CD4-positive, alpha-beta T cell treated with Interleukin-21 for 1 hour (primary cell): Measurements from ENCODE around the gene ARL6IP6.
"Not testable (repeated sequence)": the region's sequence is repeated elsewhere in the genome, so short reads cannot be mapped to it uniquely, and the experiment has no call there.

Source experiments
- DNase-seq: peaks from one replicate; pipeline ENCODE4 v3.0.0-alpha.2; 2020

The ARL6IP6 gene

GRCh38 chr2:152718076-152718908, at the start of gene ARL6IP6:
ARL6IP6 (plus strand) TSS chr2:152718620; CDS start chr2:152718625, 5 bp downstream.
- DNase-seq = peak; percentile 94

GRCh38 chr2:152674334-152674733, 44.1 kb upstream of the ARL6IP6 start:
- DNase-seq = no peak

- DNase-seq = no peak
These were observed 42.0 kb upstream of the ARL6IP6 start for GRCh38 chr2:152676461-152676860.

GRCh38 chr2:152678808-152679207, 39.6 kb upstream of the ARL6IP6 start:
- DNase-seq = no peak

- DNase-seq = no peak
These were observed 35.8 kb upstream of the ARL6IP6 start for GRCh38 chr2:152682663-152683062.

GRCh38 chr2:152683400-152683799, 35.0 kb upstream of the ARL6IP6 start:
- DNase-seq = no peak

GRCh38 chr2:152686321-152686720, 32.1 kb upstream of the ARL6IP6 start:
- no peak for DNase-seq

- DNase-seq = no peak
These were observed 25.4 kb upstream of the ARL6IP6 start for GRCh38 chr2:152693033-152693432.

GRCh38 chr2:152694161-152694661, 24.2 kb upstream of the ARL6IP6 start:
- DNase-seq = peak; percentile 63

- DNase-seq = no peak
These were observed 22.7 kb upstream of the ARL6IP6 start for GRCh38 chr2:152695763-152696162.

- no peak for DNase-seq
These were observed 21.9 kb upstream of the ARL6IP6 start for GRCh38 chr2:152696476-152696875.

- no peak for DNase-seq
These were observed 17.2 kb upstream of the ARL6IP6 start for GRCh38 chr2:152701198-152701597.

GRCh38 chr2:152706477-152707021, 11.9 kb upstream of the ARL6IP6 start:
- no peak for DNase-seq

- no peak for DNase-seq
These were observed 9.7 kb upstream of the ARL6IP6 start for GRCh38 chr2:152708742-152709141.

GRCh38 chr2:152710713-152711112, 7.7 kb upstream of the ARL6IP6 start:
- no peak for DNase-seq

- DNase-seq = no peak
These were observed 3.3 kb upstream of the ARL6IP6 start for GRCh38 chr2:152715112-152715511.

GRCh38 chr2:152715854-152716428, 2.5 kb upstream of the ARL6IP6 start:
- peak; percentile 42 for DNase-seq

GRCh38 chr2:152716805-152717227, 1.6 kb upstream of the ARL6IP6 start:
- DNase-seq = peak; percentile 51

GRCh38 chr2:152717228-152718075, 968 bp upstream of the ARL6IP6 start, which contains the start of gene PRPF40A:
PRPF40A (minus strand) TSS chr2:152717461; CDS start chr2:152717439, 22 bp downstream.
- DNase-seq = peak; percentile 99

GRCh38 chr2:152718909-152719645, 657 bp downstream of the ARL6IP6 start:
- no peak for DNase-seq

- no peak for DNase-seq
These were observed 2.4 kb downstream of the ARL6IP6 start for GRCh38 chr2:152720794-152721193.

- not testable (repeated sequence) for DNase-seq
These were observed 4.2 kb downstream of the ARL6IP6 start for GRCh38 chr2:152722639-152723038.
